ENCODE measurements around the gene CCDC116.
"Not testable (repeated sequence)": the region's sequence is repeated elsewhere in the genome, so short reads cannot be mapped to it uniquely, and the experiment has no call there.

DNA sequence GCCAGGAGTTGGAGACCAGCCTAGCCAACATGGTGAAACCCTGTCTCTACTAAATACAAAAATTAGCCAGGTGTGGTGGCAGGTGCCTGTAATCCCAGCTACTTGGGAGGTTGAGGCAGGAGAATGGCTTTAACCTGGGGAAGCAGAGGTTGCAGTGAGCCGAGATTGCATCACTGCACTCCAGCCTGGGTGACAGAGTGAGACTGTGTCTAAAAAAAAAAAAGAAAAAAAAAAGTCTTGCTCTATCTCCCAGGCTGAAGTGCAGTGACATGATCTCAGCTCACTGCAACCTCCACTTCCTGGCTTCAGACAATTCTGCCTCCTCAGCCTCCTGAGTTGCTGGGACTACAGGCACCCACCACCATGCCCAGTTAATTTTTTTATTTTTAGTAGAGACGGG, 4.9 kb downstream of the CCDC116 start:
- TF ChIP-seq, protein P1, sequence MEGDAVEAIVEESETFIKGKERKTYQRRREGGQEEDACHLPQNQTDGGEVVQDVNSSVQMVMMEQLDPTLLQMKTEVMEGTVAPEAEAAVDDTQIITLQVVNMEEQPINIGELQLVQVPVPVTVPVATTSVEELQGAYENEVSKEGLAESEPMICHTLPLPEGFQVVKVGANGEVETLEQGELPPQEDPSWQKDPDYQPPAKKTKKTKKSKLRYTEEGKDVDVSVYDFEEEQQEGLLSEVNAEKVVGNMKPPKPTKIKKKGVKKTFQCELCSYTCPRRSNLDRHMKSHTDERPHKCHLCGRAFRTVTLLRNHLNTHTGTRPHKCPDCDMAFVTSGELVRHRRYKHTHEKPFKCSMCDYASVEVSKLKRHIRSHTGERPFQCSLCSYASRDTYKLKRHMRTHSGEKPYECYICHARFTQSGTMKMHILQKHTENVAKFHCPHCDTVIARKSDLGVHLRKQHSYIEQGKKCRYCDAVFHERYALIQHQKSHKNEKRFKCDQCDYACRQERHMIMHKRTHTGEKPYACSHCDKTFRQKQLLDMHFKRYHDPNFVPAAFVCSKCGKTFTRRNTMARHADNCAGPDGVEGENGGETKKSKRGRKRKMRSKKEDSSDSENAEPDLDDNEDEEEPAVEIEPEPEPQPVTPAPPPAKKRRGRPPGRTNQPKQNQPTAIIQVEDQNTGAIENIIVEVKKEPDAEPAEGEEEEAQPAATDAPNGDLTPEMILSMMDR (IDR thresholded peaks at IDR 0.05; ENCODE audit: low read length), result not testable (repeated sequence)
- TF ChIP-seq EZH2 (optimal IDR thresholded peaks at IDR 0.05; ENCODE audit: low read depth, low read length), result not testable (repeated sequence)

Data from MM.1S (cell line).